HEK293 (cell line): ENCODE results near the gene PIP4K2C.
A peak's percentile ranks its signal among the peaks of the same experiment; 100 is the strongest.

Experiments used
- CTCF ChIA-PET: fragments of 350-600 bp; formaldehyde crosslinking; extraction: SDS; loops from one replicate; lab custom pipeline; 2021; ENCODE audit warnings: antibody characterized with exemption; lab: Yijun Ruan, JAX
- POLR2A ChIA-PET: fragments of 300-600 bp; formaldehyde crosslinking; extraction: SDS; loops from one replicate; lab custom pipeline; 2020; ENCODE audit warnings: antibody characterized with exemption, inconsistent platforms; lab: Yijun Ruan, JAX
- H3K27ac ChIP-seq: fragments of 200-500 bp; sonication (Bioruptor generic); 2 replicates; pipeline ENCODE4 v1.5.1; 2014; ENCODE audit warnings: low read depth, low read length, control low read depth, inconsistent platforms; ENCODE audit errors: extremely low read depth
- H3K36me3 ChIP-seq, 2 experiments: fragments of 200-500 bp in 1 of 2; sonication (Bioruptor generic) in 1 of 2; 1 replicate in 1 of 2; 2 replicates in 1 of 2; pipeline ENCODE4 v1.5.1; 2014 to 2017; ENCODE audit warnings: inconsistent platforms in 2 of 2, low read length in 2 of 2; ENCODE audit not compliant: control insufficient read depth in 2 of 2, insufficient read depth in 1 of 2
- H3K4me1 ChIP-seq: fragments of 200-500 bp; sonication (Bioruptor generic); 2 replicates; pipeline ENCODE4 v1.5.1; 2014; ENCODE audit warnings: mild to moderate bottlenecking, low read length, inconsistent platforms; ENCODE audit not compliant: control insufficient read depth, insufficient read depth
- H3K4me3 ChIP-seq: 2 replicates; pipeline ENCODE4 v1.5.1; 2011; ENCODE audit warnings: low read depth, mild to moderate bottlenecking, control low read depth, low read length, moderate library complexity
- H3K9me3 ChIP-seq: fragments of 200-500 bp; sonication (Bioruptor generic); 2 replicates; pipeline ENCODE4 v1.5.1; 2014; ENCODE audit warnings: low read depth, low read length, inconsistent platforms; ENCODE audit not compliant: control insufficient read depth, insufficient read depth
- EGR2 ChIP-seq: fragments of 450-650 bp; formaldehyde crosslinking; IDR thresholded peaks from 2 replicates; pipeline ENCODE4 v1.5.1; 2016; ENCODE audit warnings: low read depth, missing biosample characterization, missing genetic modification characterization
- KLF8 ChIP-seq: fragments of 450-650 bp; formaldehyde crosslinking; IDR thresholded peaks from 2 replicates; pipeline ENCODE4 v1.5.1; 2016; ENCODE audit warnings: missing biosample characterization, missing genetic modification characterization
- MYNN ChIP-seq: fragments of 450-650 bp; formaldehyde crosslinking; IDR thresholded peaks from 2 replicates; pipeline ENCODE4 v1.5.1; 2016; ENCODE audit warnings: missing biosample characterization, missing genetic modification characterization, borderline replicate concordance
- PRDM1 ChIP-seq: fragments of 450-650 bp; formaldehyde crosslinking; IDR thresholded peaks from 2 replicates; pipeline ENCODE4; 2016; ENCODE audit warnings: missing biosample characterization, missing genetic modification characterization
- YY2 ChIP-seq: fragments of 450-650 bp; formaldehyde crosslinking; IDR thresholded peaks from 2 replicates; pipeline ENCODE4 v1.5.1; 2016; ENCODE audit warnings: missing biosample characterization, missing genetic modification characterization
- ZFHX2 ChIP-seq: fragments of 450-650 bp; formaldehyde crosslinking; conservative IDR thresholded peaks from 2 replicates; pipeline ENCODE4 v1.5.1; 2016; ENCODE audit warnings: missing biosample characterization, missing genetic modification characterization
- ZNF292 ChIP-seq: fragments of 450-650 bp; formaldehyde crosslinking; IDR thresholded peaks from 2 replicates; pipeline ENCODE4 v1.5.1; 2016; ENCODE audit warnings: low read depth, missing biosample characterization, missing genetic modification characterization, borderline replicate concordance
- ZNF555 ChIP-seq: fragments of 450-650 bp; formaldehyde crosslinking; conservative IDR thresholded peaks from 2 replicates; pipeline ENCODE4 v1.5.1; 2017; ENCODE audit warnings: missing biosample characterization, mild to moderate bottlenecking, missing genetic modification characterization, inconsistent platforms
- ZNF629 ChIP-seq: fragments of 450-650 bp; formaldehyde crosslinking; IDR thresholded peaks from 2 replicates; pipeline ENCODE4 v1.5.1; 2017; ENCODE audit warnings: missing biosample characterization, missing genetic modification characterization
- ZNF830 ChIP-seq: fragments of 450-650 bp; IDR thresholded peaks from 2 replicates; pipeline ENCODE4 v1.5.0; 2018; ENCODE audit warnings: missing biosample characterization, missing genetic modification characterization, low read depth, mild to moderate bottlenecking, moderate library complexity
- TF ChIP-seq, protein P1 (sequence below): sonication (generic); formaldehyde crosslinking; IDR thresholded peaks from 2 replicates; pipeline ENCODE4 v1.8.1; 2022; ENCODE audit warnings: mild to moderate bottlenecking, moderate library complexity, missing genetic modification reagents
- TF ChIP-seq, protein P2 (sequence below): fragments of 450-650 bp; formaldehyde crosslinking; IDR thresholded peaks from 2 replicates; pipeline ENCODE4 v1.5.0; 2017; ENCODE audit warnings: missing biosample characterization, missing genetic modification characterization, borderline replicate concordance
- TF ChIP-seq, protein P3 (sequence below): fragments of 450-650 bp; formaldehyde crosslinking; IDR thresholded peaks from 2 replicates; pipeline ENCODE4 v1.5.1; 2016; ENCODE audit warnings: missing biosample characterization, missing genetic modification characterization
- TF ChIP-seq, protein P4 (sequence below): fragments of 450-650 bp; formaldehyde crosslinking; IDR thresholded peaks from 2 replicates; pipeline ENCODE4 v1.5.1; 2016; ENCODE audit warnings: missing biosample characterization, missing genetic modification characterization
- TF ChIP-seq, protein P5 (sequence below): fragments of 450-650 bp; formaldehyde crosslinking; IDR thresholded peaks from 2 replicates; pipeline ENCODE4 v1.5.1; 2016; ENCODE audit warnings: missing biosample characterization, missing genetic modification characterization

PIP4K2C gene

DNA sequence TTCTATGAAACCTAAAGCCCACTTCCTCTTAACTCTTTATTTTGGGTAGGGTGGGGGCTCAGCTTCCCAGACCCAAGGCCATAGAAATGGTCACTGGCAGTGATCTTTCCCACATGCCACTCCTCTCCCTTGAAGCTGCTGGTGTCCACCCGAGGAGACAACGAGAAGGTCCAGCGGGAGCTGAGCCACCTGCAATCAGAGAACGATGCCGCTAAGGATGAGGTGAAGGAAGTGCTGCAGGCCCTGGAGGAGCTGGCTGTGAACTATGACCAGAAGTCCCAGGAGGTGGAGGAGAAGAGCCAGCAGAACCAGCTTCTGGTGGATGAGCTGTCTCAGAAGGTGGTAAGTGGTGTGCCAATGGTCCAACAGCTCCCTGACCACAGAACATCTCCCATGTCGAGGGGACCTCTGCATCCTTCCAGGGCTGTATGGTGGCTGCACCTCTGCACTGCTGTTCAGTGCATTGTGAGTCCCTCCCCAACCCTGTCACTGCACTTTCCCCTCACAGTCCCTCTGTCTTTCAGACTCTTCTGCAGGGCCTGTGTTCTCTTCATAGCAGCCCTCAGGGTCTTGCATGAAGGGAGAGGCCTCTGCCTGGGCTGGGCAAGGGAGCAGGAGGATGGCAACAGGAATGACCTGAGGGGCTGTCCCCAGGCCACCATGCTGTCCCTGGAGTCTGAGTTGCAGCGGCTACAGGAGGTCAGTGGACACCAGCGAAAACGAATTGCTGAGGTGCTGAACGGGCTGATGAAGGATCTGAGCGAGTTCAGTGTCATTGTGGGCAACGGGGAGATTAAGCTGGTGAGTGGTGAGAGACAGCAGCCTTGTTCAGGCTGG is 18.8 kb upstream of the PIP4K2C start:
- Histone ChIP-seq H3K4me1 (no peaks in the 10 kb centered on the region), H3K9me3 (no peaks in the 10 kb centered on the region), H3K4me3 (no peak overlapping the region), H3K27ac (no peak overlapping the region), H3K36me3 (peaks cover 15 to 58% of the 10 kb centered on the region in 2 experiments)
- ChIA-PET POLR2A (no interaction called here), CTCF (interaction anchor here (1.0 to 2.1 kb wide), 3 partner anchors 8 to 50 kb away, joined by 4 to 23 read pairs (median 7); no protein-coding TSS in a partner anchor)
- no peak for TF ChIP-seq EGR2 (tag by site-specific recombination)
- TF ChIP-seq ZNF629 (tag by site-specific recombination): no peak
- no peak for TF ChIP-seq ZNF830 (tag by site-specific recombination)
- TF ChIP-seq, protein P1, sequence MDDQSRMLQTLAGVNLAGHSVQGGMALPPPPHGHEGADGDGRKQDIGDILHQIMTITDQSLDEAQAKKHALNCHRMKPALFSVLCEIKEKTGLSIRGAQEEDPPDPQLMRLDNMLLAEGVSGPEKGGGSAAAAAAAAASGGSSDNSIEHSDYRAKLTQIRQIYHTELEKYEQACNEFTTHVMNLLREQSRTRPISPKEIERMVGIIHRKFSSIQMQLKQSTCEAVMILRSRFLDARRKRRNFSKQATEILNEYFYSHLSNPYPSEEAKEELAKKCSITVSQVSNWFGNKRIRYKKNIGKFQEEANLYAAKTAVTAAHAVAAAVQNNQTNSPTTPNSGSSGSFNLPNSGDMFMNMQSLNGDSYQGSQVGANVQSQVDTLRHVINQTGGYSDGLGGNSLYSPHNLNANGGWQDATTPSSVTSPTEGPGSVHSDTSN (CRISPR knock-in tag): no peak
- TF ChIP-seq, protein P2, sequence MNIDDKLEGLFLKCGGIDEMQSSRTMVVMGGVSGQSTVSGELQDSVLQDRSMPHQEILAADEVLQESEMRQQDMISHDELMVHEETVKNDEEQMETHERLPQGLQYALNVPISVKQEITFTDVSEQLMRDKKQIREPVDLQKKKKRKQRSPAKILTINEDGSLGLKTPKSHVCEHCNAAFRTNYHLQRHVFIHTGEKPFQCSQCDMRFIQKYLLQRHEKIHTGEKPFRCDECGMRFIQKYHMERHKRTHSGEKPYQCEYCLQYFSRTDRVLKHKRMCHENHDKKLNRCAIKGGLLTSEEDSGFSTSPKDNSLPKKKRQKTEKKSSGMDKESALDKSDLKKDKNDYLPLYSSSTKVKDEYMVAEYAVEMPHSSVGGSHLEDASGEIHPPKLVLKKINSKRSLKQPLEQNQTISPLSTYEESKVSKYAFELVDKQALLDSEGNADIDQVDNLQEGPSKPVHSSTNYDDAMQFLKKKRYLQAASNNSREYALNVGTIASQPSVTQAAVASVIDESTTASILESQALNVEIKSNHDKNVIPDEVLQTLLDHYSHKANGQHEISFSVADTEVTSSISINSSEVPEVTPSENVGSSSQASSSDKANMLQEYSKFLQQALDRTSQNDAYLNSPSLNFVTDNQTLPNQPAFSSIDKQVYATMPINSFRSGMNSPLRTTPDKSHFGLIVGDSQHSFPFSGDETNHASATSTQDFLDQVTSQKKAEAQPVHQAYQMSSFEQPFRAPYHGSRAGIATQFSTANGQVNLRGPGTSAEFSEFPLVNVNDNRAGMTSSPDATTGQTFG (tag by site-specific recombination): no peak
- TF ChIP-seq, protein P3, sequence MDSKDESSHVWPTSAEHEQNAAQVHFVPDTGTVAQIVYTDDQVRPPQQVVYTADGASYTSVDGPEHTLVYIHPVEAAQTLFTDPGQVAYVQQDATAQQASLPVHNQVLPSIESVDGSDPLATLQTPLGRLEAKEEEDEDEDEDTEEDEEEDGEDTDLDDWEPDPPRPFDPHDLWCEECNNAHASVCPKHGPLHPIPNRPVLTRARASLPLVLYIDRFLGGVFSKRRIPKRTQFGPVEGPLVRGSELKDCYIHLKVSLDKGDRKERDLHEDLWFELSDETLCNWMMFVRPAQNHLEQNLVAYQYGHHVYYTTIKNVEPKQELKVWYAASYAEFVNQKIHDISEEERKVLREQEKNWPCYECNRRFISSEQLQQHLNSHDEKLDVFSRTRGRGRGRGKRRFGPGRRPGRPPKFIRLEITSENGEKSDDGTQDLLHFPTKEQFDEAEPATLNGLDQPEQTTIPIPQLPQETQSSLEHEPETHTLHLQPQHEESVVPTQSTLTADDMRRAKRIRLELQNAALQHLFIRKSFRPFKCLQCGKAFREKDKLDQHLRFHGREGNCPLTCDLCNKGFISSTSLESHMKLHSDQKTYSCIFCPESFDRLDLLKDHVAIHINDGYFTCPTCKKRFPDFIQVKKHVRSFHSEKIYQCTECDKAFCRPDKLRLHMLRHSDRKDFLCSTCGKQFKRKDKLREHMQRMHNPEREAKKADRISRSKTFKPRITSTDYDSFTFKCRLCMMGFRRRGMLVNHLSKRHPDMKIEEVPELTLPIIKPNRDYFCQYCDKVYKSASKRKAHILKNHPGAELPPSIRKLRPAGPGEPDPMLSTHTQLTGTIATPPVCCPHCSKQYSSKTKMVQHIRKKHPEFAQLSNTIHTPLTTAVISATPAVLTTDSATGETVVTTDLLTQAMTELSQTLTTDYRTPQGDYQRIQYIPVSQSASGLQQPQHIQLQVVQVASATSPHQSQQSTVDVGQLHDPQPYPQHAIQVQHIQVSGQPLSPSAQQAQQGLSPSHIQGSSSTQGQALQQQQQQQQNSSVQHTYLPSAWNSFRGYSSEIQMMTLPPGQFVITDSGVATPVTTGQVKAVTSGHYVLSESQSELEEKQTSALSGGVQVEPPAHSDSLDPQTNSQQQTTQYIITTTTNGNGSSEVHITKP (tag by site-specific recombination): no peak
- TF ChIP-seq, protein P4, sequence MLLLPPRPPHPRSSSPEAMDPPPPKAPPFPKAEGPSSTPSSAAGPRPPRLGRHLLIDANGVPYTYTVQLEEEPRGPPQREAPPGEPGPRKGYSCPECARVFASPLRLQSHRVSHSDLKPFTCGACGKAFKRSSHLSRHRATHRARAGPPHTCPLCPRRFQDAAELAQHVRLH: no peak
- no peak for TF ChIP-seq KLF8 (tag by site-specific recombination)
- no peak for TF ChIP-seq PRDM1 (tag by site-specific recombination)
- TF ChIP-seq, protein P5, sequence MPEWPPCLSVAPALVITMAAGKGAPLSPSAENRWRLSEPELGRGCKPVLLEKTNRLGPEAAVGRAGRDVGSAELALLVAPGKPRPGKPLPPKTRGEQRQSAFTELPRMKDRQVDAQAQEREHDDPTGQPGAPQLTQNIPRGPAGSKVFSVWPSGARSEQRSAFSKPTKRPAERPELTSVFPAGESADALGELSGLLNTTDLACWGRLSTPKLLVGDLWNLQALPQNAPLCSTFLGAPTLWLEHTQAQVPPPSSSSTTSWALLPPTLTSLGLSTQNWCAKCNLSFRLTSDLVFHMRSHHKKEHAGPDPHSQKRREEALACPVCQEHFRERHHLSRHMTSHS (tag by site-specific recombination): no peak
- TF ChIP-seq YY2 (tag by site-specific recombination): no peak
- no peak for TF ChIP-seq ZNF292 (tag by site-specific recombination)

DNA sequence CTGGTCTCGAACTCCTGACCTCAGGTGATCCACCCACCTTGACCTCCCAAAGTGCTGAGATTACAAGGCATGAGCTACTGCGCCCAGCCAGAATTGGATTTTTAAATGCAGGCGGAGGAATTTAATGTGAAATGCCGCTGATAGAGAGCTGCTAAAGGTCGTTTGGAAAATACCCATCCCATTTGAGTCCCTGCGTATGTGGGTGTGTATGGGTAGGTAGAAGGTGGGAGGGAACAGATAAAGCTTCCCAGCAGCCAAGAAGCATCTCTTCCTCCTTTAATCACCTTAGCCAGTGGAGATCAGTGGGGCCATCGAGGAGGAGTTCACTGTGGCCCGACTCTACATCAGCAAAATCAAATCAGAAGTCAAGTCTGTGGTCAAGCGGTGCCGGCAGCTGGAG is 16.2 kb upstream of the PIP4K2C start:
- ChIA-PET CTCF (interaction anchor here (0.8 to 3.5 kb wide), 2 partner anchors 10 to 24 kb away, joined by 3 to 37 read pairs; no protein-coding TSS in a partner anchor), POLR2A (interaction anchor here (1.4 kb wide), 1 partner anchor 58 kb away, joined by 3 read pairs; the partner anchor contains the start of gene B4GALNT1)
- peaks cover 18 to 62% of the 10 kb centered on the region in 2 experiments for H3K36me3 ChIP-seq
- no peak for TF ChIP-seq MYNN (tag by site-specific recombination)
- no peak for TF ChIP-seq ZNF555 (tag by site-specific recombination)
- peak; percentile 42 for TF ChIP-seq ZFHX2 (tag by site-specific recombination)
- peak; percentile 66 for TF ChIP-seq EGR2 (tag by site-specific recombination)
- H3K4me1 ChIP-seq: no peaks in the 10 kb centered on the region
- no peaks in the 10 kb centered on the region for H3K9me3 ChIP-seq
- H3K27ac ChIP-seq: no peak overlapping the region
- no peak overlapping the region for H3K4me3 ChIP-seq
